OCI-LY7 (cell line): ENCODE data around the gene ATXN1L. TPM values are rescaled to one million over a fixed set of nuclear protein-coding genes. Genes with fewer than 3 reads are reported as not detected.
"Not testable (repeated sequence)": the region's sequence is repeated elsewhere in the genome, so short reads cannot be mapped to it uniquely, and the experiment has no call there.

Experiments
- BruUV-seq: library from RNA; stranded (reverse); fragments of 400-500 nt; replicated peaks from 2 replicates; lab custom pipeline; 2021; lab: Mats Ljungman, UMichigan
- CTCF ChIA-PET: fragments of 300-600 bp; sonication (Branson Sonifier 250); formaldehyde crosslinking; loops from one replicate; lab custom pipeline; 2022; ENCODE audit warnings: antibody characterized with exemption; ENCODE audit not compliant: unreplicated experiment; lab: Charles Lee
- POLR2A ChIA-PET: fragments of 300-600 bp; sonication (Branson Sonifier 250); formaldehyde crosslinking; loops from one replicate; lab custom pipeline; 2022; ENCODE audit warnings: antibody characterized with exemption; lab: Charles Lee
- DNase-seq: peaks from one replicate; pipeline ENCODE4 v3.0.0-alpha.2; 2015; ENCODE audit warnings: low spot score
- H2AFZ ChIP-seq: fragments of 200-600 bp; sonication (generic), shearing (Covaris generic); 2 replicates; pipeline ENCODE4 v1.6.1; 2014; ENCODE audit warnings: mild to moderate bottlenecking, antibody characterized with exemption, low read length, moderate library complexity
- H3K27ac ChIP-seq: fragments of 200-600 bp; sonication (generic); 2 replicates; pipeline ENCODE4 v1.5.1; 2014; ENCODE audit warnings: mixed run types, low read depth, mild to moderate bottlenecking, moderate library complexity, low read length, inconsistent platforms; ENCODE audit not compliant: poor library complexity, severe bottlenecking
- H3K36me3 ChIP-seq: fragments of 200-600 bp; sonication (generic); 2 replicates; pipeline ENCODE4 v1.6.1; 2014; ENCODE audit warnings: mild to moderate bottlenecking, antibody characterized with exemption, low read length, moderate library complexity, mixed read lengths; ENCODE audit not compliant: insufficient read depth
- H3K4me1 ChIP-seq: fragments of 200-600 bp; sonication (generic); 2 replicates; pipeline ENCODE4 v1.5.1; 2014; ENCODE audit warnings: mild to moderate bottlenecking, low read length; ENCODE audit not compliant: insufficient read depth, poor library complexity, severe bottlenecking
- H3K4me2 ChIP-seq: fragments of 200-600 bp; sonication (generic); 2 replicates; pipeline ENCODE4 v1.6.1; 2014; ENCODE audit warnings: mild to moderate bottlenecking, low read length
- H3K4me3 ChIP-seq: fragments of 200-600 bp; sonication (generic); 2 replicates; pipeline ENCODE4 v1.5.1; 2014; ENCODE audit warnings: mild to moderate bottlenecking, low read depth, low read length; ENCODE audit not compliant: poor library complexity, severe bottlenecking
- H3K79me2 ChIP-seq: fragments of 200-600 bp; sonication (generic); 2 replicates; pipeline ENCODE4 v1.6.1; 2016; ENCODE audit warnings: low read depth, mild to moderate bottlenecking, low read length, moderate library complexity, mixed read lengths; ENCODE audit not compliant: insufficient read depth
- H3K9me2 ChIP-seq: fragments of 200-600 bp; sonication (generic); 2 replicates; pipeline ENCODE4 v1.6.1; 2016; ENCODE audit warnings: mild to moderate bottlenecking, low read length, mixed read lengths; ENCODE audit not compliant: insufficient read depth
- H3K9me3 ChIP-seq: fragments of 200-600 bp; sonication (generic); 2 replicates; pipeline ENCODE4 v1.6.1; 2014; ENCODE audit warnings: mild to moderate bottlenecking, mixed run types, low read length, mixed read lengths
- H4K20me1 ChIP-seq: fragments of 200-600 bp; sonication (generic); 2 replicates; pipeline ENCODE4 v1.6.1; 2014; ENCODE audit warnings: mild to moderate bottlenecking, antibody characterized with exemption, low read length, moderate library complexity, mixed read lengths; ENCODE audit not compliant: insufficient read depth
- EZH2phosphoT487 ChIP-seq: fragments of 200-600 bp; sonication (generic); IDR thresholded peaks from 2 replicates; pipeline ENCODE4 v1.6.1; 2018; ENCODE audit warnings: low read depth, borderline replicate concordance, mild to moderate bottlenecking, mixed run types, antibody characterized with exemption, low read length, moderate library complexity, mixed read lengths
- intact Hi-C: fragments of 100-400 bp; cut with micrococcal nuclease; formaldehyde crosslinking; loops from one replicate; pipeline ENCODE4 v1.10.0; 2022; ENCODE audit not compliant: unreplicated experiment
- total RNA-seq, 2 experiments: library from RNA; depleted of rRNA in 1 of 2; stranded (reverse); fragments of >200 nt in 1 of 2; shearing (Covaris generic) in 1 of 2; gene quantifications; 2 replicates each; pipeline ENCODE4 v1.2.3, GENCODE V29; 2014 to 2022
- TF ChIP-seq, protein P1 (sequence below): fragments of 200-600 bp; sonication (generic); conservative IDR thresholded peaks from 2 replicates; pipeline ENCODE4 v1.5.1; 2014; ENCODE audit warnings: mild to moderate bottlenecking, antibody characterized with exemption, low read length, moderate library complexity, mixed read lengths

The ATXN1L gene
- total RNA-seq, 2 experiments from 2014 or later = 12.5 to 19.5 TPM

DNA sequence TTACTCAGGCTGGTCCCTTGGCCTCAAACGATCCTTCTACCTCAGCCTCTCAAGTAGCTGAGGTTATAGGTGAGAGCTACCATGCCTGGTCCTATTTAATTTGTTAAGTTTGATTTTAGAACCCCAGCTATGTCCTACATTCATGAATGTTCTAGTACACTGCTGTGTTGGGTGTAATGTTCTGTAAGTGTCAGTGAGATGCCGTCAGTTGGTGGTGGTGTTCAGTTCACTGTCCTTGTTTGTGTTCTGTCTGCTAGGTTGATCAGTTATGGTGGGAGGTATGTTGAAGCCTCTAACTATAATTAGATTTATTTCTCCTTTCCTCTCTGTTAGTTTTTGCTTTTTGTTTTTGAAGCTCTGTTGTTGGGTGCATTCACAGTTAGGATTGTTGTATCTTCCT is 57.8 kb downstream of the ATXN1L start:
- H3K9me2 ChIP-seq = no peaks in the 10 kb centered on the region
- H3K4me2 ChIP-seq = no peak overlapping the region; the same call in 1 of the 2 replicates
- 0 out of 2 replicates have a peak, but pooled peaks cover 4% of the 10 kb centered on the region for H4K20me1 ChIP-seq
- H3K9me3 ChIP-seq = no peaks in the 10 kb centered on the region
- H3K27ac ChIP-seq = no peak overlapping the region
- POLR2A ChIA-PET = interaction anchor here (0.8 to 1.8 kb wide), 5 partner anchors 12 to 95 kb away, joined by 3 to 4 read pairs (median 3); partner anchors contain the start of gene AP1G1
- H3K4me1 ChIP-seq = peaks cover 18% of the 10 kb centered on the region
- H2AFZ ChIP-seq = no peak overlapping the region
- H3K79me2 ChIP-seq = peaks cover 99% of the 10 kb centered on the region
- no peak for DNase-seq
- peaks cover 39% of the 10 kb centered on the region for H3K36me3 ChIP-seq
- CTCF ChIA-PET = no interaction called here
- no peak for TF ChIP-seq EZH2phosphoT487
- TF ChIP-seq, protein P1, sequence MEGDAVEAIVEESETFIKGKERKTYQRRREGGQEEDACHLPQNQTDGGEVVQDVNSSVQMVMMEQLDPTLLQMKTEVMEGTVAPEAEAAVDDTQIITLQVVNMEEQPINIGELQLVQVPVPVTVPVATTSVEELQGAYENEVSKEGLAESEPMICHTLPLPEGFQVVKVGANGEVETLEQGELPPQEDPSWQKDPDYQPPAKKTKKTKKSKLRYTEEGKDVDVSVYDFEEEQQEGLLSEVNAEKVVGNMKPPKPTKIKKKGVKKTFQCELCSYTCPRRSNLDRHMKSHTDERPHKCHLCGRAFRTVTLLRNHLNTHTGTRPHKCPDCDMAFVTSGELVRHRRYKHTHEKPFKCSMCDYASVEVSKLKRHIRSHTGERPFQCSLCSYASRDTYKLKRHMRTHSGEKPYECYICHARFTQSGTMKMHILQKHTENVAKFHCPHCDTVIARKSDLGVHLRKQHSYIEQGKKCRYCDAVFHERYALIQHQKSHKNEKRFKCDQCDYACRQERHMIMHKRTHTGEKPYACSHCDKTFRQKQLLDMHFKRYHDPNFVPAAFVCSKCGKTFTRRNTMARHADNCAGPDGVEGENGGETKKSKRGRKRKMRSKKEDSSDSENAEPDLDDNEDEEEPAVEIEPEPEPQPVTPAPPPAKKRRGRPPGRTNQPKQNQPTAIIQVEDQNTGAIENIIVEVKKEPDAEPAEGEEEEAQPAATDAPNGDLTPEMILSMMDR = no peak
- no TSS peak for BruUV-seq
- intact Hi-C loops = no loop called here
- H3K4me3 ChIP-seq = no peak overlapping the region

DNA sequence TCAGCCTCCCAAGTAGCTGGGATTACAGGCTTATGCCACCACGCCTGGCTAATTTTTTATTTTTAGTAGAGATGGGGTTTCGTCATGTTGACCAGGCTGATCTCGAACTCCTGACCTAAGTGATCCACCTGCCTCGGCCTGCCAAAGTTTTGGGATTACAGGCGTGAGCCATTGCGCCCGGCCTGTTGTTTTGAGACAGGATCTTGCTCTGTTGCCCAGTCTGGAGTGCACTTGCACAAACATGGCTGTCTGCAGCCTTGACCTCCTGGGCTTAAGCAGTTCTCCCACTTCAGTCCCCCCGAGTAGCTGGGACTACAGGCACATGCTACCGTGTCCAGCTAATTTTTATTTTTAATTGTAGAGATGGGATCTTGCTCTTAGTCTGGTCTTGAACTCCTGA is 58.5 kb downstream of the ATXN1L start:
- H3K4me2 ChIP-seq = no peak overlapping the region
- no peaks in the 10 kb centered on the region for H3K9me3 ChIP-seq
- TF ChIP-seq, protein P1 = no peak
- TF ChIP-seq EZH2phosphoT487 = no peak
- peaks cover 13% of the 10 kb centered on the region for H3K4me1 ChIP-seq
- peaks cover 99% of the 10 kb centered on the region for H3K79me2 ChIP-seq
- H3K36me3 ChIP-seq = peaks cover 45% of the 10 kb centered on the region
- DNase-seq = no peak
- H3K9me2 ChIP-seq = no peaks in the 10 kb centered on the region
- intact Hi-C loops = no loop called here
- BruUV-seq = no TSS peak
- POLR2A ChIA-PET = interaction anchor here (0.6 to 1.8 kb wide), 2 partner anchors 27 to 38 kb away, joined by 3 to 4 read pairs; no protein-coding TSS in a partner anchor
- no peak overlapping the region for H2AFZ ChIP-seq
- no peak overlapping the region for H3K27ac ChIP-seq
- CTCF ChIA-PET = no interaction called here
- H3K4me3 ChIP-seq = no peak overlapping the region
- 0 out of 2 replicates have a peak, but pooled peaks cover 5% of the 10 kb centered on the region for H4K20me1 ChIP-seq

DNA sequence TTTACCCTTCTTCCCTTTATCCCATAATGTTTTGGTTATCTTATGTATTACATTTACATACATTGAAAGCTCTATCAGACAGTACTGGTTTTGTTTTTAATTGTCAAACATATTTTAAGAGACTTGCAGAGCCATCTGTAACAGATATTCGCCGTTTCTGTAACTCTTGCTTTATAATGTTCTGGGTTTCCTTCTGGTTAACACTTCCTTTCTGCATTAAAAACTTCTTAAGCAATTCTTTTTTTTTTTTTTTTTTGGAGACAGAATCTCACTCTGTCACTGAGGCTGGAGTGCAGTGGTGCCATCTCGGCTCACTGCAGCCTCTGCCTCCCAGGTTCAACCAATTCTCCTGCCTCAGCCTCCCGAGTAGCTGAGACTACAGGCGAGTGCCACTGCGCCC is 60.0 kb downstream of the ATXN1L start:
- H3K9me3 ChIP-seq, H3K4me2 ChIP-seq, H2AFZ ChIP-seq, CTCF ChIA-PET, DNase-seq, BruUV-seq, H3K27ac ChIP-seq, H3K9me2 ChIP-seq, H3K4me3 ChIP-seq, intact Hi-C loops, H3K4me1 ChIP-seq: not testable (repeated sequence)
- Histone ChIP-seq H3K79me2 (peaks cover 100% of the 10 kb centered on the region), H3K36me3 (peaks cover 60% of the 10 kb centered on the region), H4K20me1 (peaks cover 14% of the 10 kb centered on the region)
- POLR2A ChIA-PET = interaction anchor here (0.6 to 1.7 kb wide), 4 partner anchors 8 to 1899 kb away, joined by 3 to 6 read pairs (median 4); no protein-coding TSS in a partner anchor

Other genes with a start within 250 kb of the ATXN1L start
- not detected in 2 replicates for gene MARVELD3, start 219.8 kb upstream of the ATXN1L start, total RNA-seq (2014; rRNA removed; shearing (Covaris generic))
- not detected in 2 replicates for gene MARVELD3, start 219.8 kb upstream of the ATXN1L start, total RNA-seq (2022)
- gene PHLPP2, start 121.3 kb upstream of the ATXN1L start, total RNA-seq (2014; rRNA removed; shearing (Covaris generic)) = 5.9 and 6.7 TPM in 2 replicates
- gene PHLPP2, start 121.3 kb upstream of the ATXN1L start, total RNA-seq (2022) = 13.6 and 14.8 TPM in 2 replicates
- 57.3 and 57.9 TPM in 2 replicates for gene AP1G1, start 37.1 kb upstream of the ATXN1L start, total RNA-seq (2014; rRNA removed; shearing (Covaris generic))
- 68.0 and 89.7 TPM in 2 replicates for gene AP1G1, start 37.1 kb upstream of the ATXN1L start, total RNA-seq (2022)
- 10.5 and 14.6 TPM in 2 replicates for gene ZNF821, start 38.2 kb downstream of the ATXN1L start, total RNA-seq (2014; rRNA removed; shearing (Covaris generic))
- 17.8 and 20.1 TPM in 2 replicates for gene ZNF821, start 38.2 kb downstream of the ATXN1L start, total RNA-seq (2022)
- gene IST1, start 49.6 kb downstream of the ATXN1L start, total RNA-seq (2014; rRNA removed; shearing (Covaris generic)) = 147 and 152 TPM in 2 replicates
- gene IST1, start 49.6 kb downstream of the ATXN1L start, total RNA-seq (2022) = 200 and 201 TPM in 2 replicates
- 0.09 TPM in 1 of 2 replicates, not detected in the other for gene PKD1L3, start 154.4 kb downstream of the ATXN1L start, total RNA-seq (2014; rRNA removed; shearing (Covaris generic))
- not detected in 2 replicates for gene PKD1L3, start 154.4 kb downstream of the ATXN1L start, total RNA-seq (2022)
- 12.3 and 15.7 TPM in 2 replicates for gene DHODH, start 162.8 kb downstream of the ATXN1L start, total RNA-seq (2014; rRNA removed; shearing (Covaris generic))
- 16.6 and 20.9 TPM in 2 replicates for gene DHODH, start 162.8 kb downstream of the ATXN1L start, total RNA-seq (2022)
- gene HP, start 208.5 kb downstream of the ATXN1L start, total RNA-seq (2014; rRNA removed; shearing (Covaris generic)) = not detected in 2 replicates
- gene HP, start 208.5 kb downstream of the ATXN1L start, total RNA-seq (2022) = not detected in 2 replicates
- not detected in 2 replicates for gene HPR, start 217.2 kb downstream of the ATXN1L start, total RNA-seq (2014; rRNA removed; shearing (Covaris generic))
- not detected in 2 replicates for gene HPR, start 217.2 kb downstream of the ATXN1L start, total RNA-seq (2022)
- gene TXNL4B, start 247.6 kb downstream of the ATXN1L start, total RNA-seq (2014; rRNA removed; shearing (Covaris generic)) = 7.9 and 9.5 TPM in 2 replicates
- gene TXNL4B, start 247.6 kb downstream of the ATXN1L start, total RNA-seq (2022) = 14.5 and 16.4 TPM in 2 replicates
- 56.6 and 71.9 TPM in 2 replicates for gene DHX38, start 247.9 kb downstream of the ATXN1L start, total RNA-seq (2014; rRNA removed; shearing (Covaris generic))
- 84.7 and 86.5 TPM in 2 replicates for gene DHX38, start 247.9 kb downstream of the ATXN1L start, total RNA-seq (2022)